K562 (cell line): ENCODE measurements around the gene PRICKLE2. TPM values are rescaled to one million over a fixed set of nuclear protein-coding genes. Genes with fewer than 3 reads are reported as not detected.

ENCODE experiments used
- ATAC-seq: fragments of 200-7000 bp; cut with Tn5 transposase; 3 replicates; pipeline ENCODE4 v1.9.1; 2020; ENCODE audit warnings: moderate library complexity
- BruUV-seq: library from RNA; stranded (reverse); fragments of 400-500 nt; replicated peaks from 2 replicates; lab custom pipeline; 2021; lab: Mats Ljungman, UMichigan
- CTCF ChIA-PET: fragments of 300-600 bp; formaldehyde crosslinking; extraction: SDS; loops from one replicate; lab custom pipeline; 2021; ENCODE audit warnings: low intra/inter-chr PET ratio; lab: Yijun Ruan, JAX
- POLR2A ChIA-PET: fragments of 300-600, 350-650 bp; sonication (Branson Sonifier 250); formaldehyde crosslinking; extraction: SDS; loops from one replicate; lab custom pipeline; 2021; ENCODE audit warnings: antibody characterized with exemption, inconsistent platforms; lab: Yijun Ruan, JAX
- DNase-seq, 4 experiments: peaks; one replicate each; pipeline versions ENCODE4 v3.0.0 to v3.0.0-alpha.2; 2011 to 2018; ENCODE audit warnings: low spot score in 3 of 4, mixed read lengths in 3 of 4; ENCODE audit errors: extremely low read depth in 1 of 4
- FAIRE-seq: peaks from 2 replicates; lab custom pipeline; 2011; peaks lifted over from hg19 to GRCh38; lab: Jason Lieb, UNC
- H2AFZ ChIP-seq: 2 replicates; pipeline ENCODE4 v1.6.0; 2011; ENCODE audit warnings: low read depth, low read length, control low read depth, inconsistent platforms
- H3K27ac ChIP-seq: fragments of 200-600 bp; 3 replicates; pipeline ENCODE4 v1.8.0; 2011; ENCODE audit warnings: low read depth, mild to moderate bottlenecking, control low read depth, inconsistent platforms, low read length, moderate library complexity, mixed read lengths; ENCODE audit errors: extremely low read depth
- H3K27me3 ChIP-seq, 2 experiments: fragments of 300-600 bp in 1 of 2; 2 replicates in 1 of 2; 3 replicates in 1 of 2; pipeline versions ENCODE4 v1.6.0 to v1.8.0; 2011; ENCODE audit warnings: inconsistent platforms in 2 of 2, low read length in 2 of 2, mild to moderate bottlenecking in 1 of 2, mixed read lengths in 1 of 2, moderate library complexity in 1 of 2; ENCODE audit not compliant: control insufficient read depth in 2 of 2, insufficient read depth in 2 of 2
- H3K36me3 ChIP-seq: fragments of 300-600 bp; 3 replicates; pipeline ENCODE4 v1.8.0; 2011; ENCODE audit warnings: mild to moderate bottlenecking, low read length, inconsistent platforms; ENCODE audit not compliant: control insufficient read depth, insufficient read depth
- H3K4me1 ChIP-seq, 2 experiments: fragments of 200-600 bp in 1 of 2; replicated peaks in 1 of 2; 2 replicates in 1 of 2; 3 replicates in 1 of 2; pipeline versions ENCODE4 v1.5.1 to v1.8.0; 2011; ENCODE audit warnings: inconsistent platforms in 2 of 2, low read length in 2 of 2, mild to moderate bottlenecking in 1 of 2, mixed read lengths in 1 of 2, moderate library complexity in 1 of 2; ENCODE audit not compliant: control insufficient read depth in 2 of 2, insufficient read depth in 2 of 2
- H3K4me2 ChIP-seq: 2 replicates; pipeline ENCODE4 v1.6.1; 2011; ENCODE audit warnings: low read length, control low read depth, inconsistent platforms, mixed read lengths; ENCODE audit not compliant: insufficient read depth
- H3K4me3 ChIP-seq: fragments of 200-600 bp; sonication (generic), shearing (Covaris generic); 2 replicates; pipeline ENCODE4 v1.5.1; 2016; ENCODE audit warnings: control low read depth, inconsistent platforms
- H3K79me2 ChIP-seq: fragments of 200-600 bp; 3 replicates; pipeline ENCODE4 v1.8.0; 2011; ENCODE audit warnings: low read length, inconsistent platforms; ENCODE audit not compliant: control insufficient read depth, insufficient read depth
- H3K9ac ChIP-seq, 2 experiments: 2 replicates each; pipeline versions ENCODE4 v1.6.0 to v1.6.1; 2011; ENCODE audit warnings: low read depth in 2 of 2, low read length in 2 of 2, control low read depth in 1 of 2, inconsistent platforms in 1 of 2, mild to moderate bottlenecking in 1 of 2, mixed read lengths in 1 of 2; ENCODE audit not compliant: insufficient read depth in 1 of 2
- H3K9me1 ChIP-seq: one replicate; pipeline ENCODE4 v1.6.0; 2011; ENCODE audit warnings: inconsistent platforms, mild to moderate bottlenecking, low read length, moderate library complexity; ENCODE audit not compliant: control insufficient read depth, insufficient read depth
- H3K9me3 ChIP-seq: replicated peaks from 2 replicates; pipeline ENCODE4 v1.5.1; 2011; ENCODE audit warnings: low read depth, low read length, inconsistent platforms; ENCODE audit not compliant: control insufficient read depth, insufficient read depth
- H4K20me1 ChIP-seq: replicated peaks from 2 replicates; pipeline ENCODE4 v1.6.1; 2011; ENCODE audit warnings: low read length, inconsistent platforms, mixed read lengths; ENCODE audit not compliant: control insufficient read depth, insufficient read depth
- CBX8 ChIP-seq: fragments of 200-600 bp; sonication (generic); IDR thresholded peaks from 2 replicates; pipeline ENCODE4 v1.6.1; 2012; ENCODE audit warnings: borderline replicate concordance, mixed run types, low read depth, mild to moderate bottlenecking, moderate library complexity, mixed read lengths, low read length, control low read depth, inconsistent platforms; ENCODE audit not compliant: poor library complexity, severe bottlenecking; ENCODE audit errors: extremely low read depth
- MBD1 ChIP-seq: fragments of 250-450 bp; sonication (Bioruptor Pico); IDR thresholded peaks from 2 replicates; pipeline ENCODE4 v1.8.0; 2022; ENCODE audit warnings: inconsistent platforms
- ZBTB11 ChIP-seq, 3 experiments: fragments of 200-800 bp in 1 of 3; fragments of 250-450 bp in 1 of 3; fragments of 450-650 bp in 1 of 3; sonication (Bioruptor Pico) in 1 of 3; sonication (Bioruptor generic) in 1 of 3; formaldehyde crosslinking in 1 of 3; IDR thresholded peaks; 2 replicates each; pipeline versions ENCODE4 v1.6.1 to v1.8.0; 2016 to 2022; ENCODE audit warnings: mild to moderate bottlenecking in 2 of 3, missing genetic modification characterization in 2 of 3, missing compliant biosample characterization in 1 of 3, moderate library complexity in 1 of 3
- WGBS: fragments of 100-300 bp; shearing (Covaris generic); methylation state at CpG from one replicate; pipeline ENCODE4 v1.1.6; 2016; ENCODE audit warnings: low coverage, mixed read lengths; ENCODE audit not compliant: insufficient coverage; ENCODE audit errors: missing lambda C conversion rate; 5-methylcytosine and 5-hydroxymethylcytosine counted together
- in situ Hi-C: fragments of 300-500 bp; cut with MboI; formaldehyde crosslinking; loops from 4 replicates; pipeline ENCODE4 v1.15.0; 2018; ENCODE audit warnings: inconsistent platforms, mixed read lengths
- intact Hi-C: fragments of 100-400 bp; cut with micrococcal nuclease; formaldehyde crosslinking; loops from 2 replicates; pipeline ENCODE4 v1.14.2; 2022
- polyA plus RNA-seq, 8 experiments: library from polyadenylated mRNA; depleted of rRNA in 4 of 8; stranded (reverse) in 5 of 8; unstranded in 3 of 8; fragments of >200 nt; fragmentation: Nextera tagmentation in 2 of 8; fragmentation: Illumina TruSeq in 1 of 8; extraction: Ambion mirVana in 2 of 8; extraction: Trizol in 1 of 8; gene quantifications; 2 replicates each; pipeline versions ENCODE4 v1.2.1 to v1.2.3, GENCODE V29; 2011 to 2014; ENCODE audit warnings: inconsistent platforms in 1 of 8, missing spikeins in 1 of 8
- total RNA-seq, 7 experiments: library from RNA; depleted of rRNA in 6 of 7; stranded (reverse); fragments of >200 nt in 6 of 7; fragmentation: Illumina TruSeq in 2 of 7; extraction: Trizol in 2 of 7; gene quantifications; 2 replicates each; pipeline versions ENCODE4 v1.2.1 to v1.2.3, GENCODE V29; 2011 to 2021; ENCODE audit warnings: low replicate concordance in 1 of 7

PRICKLE2 gene
- total and polyA plus RNA-seq, 9 of the 15 experiments (the other 6 are each of a cell fraction or from before 2014, with no cell fraction given): 0.07 to 0.09 TPM; not detected in 7

GRCh38 chr3:64129106-64129505 lies 96.2 kb downstream of the PRICKLE2 start:
- POLR2A ChIA-PET: no interaction called here
- Histone ChIP-seq H3K4me3 (no peak overlapping the region), H3K9me3 (no peaks in the 10 kb centered on the region), H3K9me1 (no peaks in the 10 kb centered on the region), H2AFZ (no peak overlapping the region), H3K27ac (no peak overlapping the region), H3K4me1 (no peaks in the 10 kb centered on the region), H4K20me1 (no peaks in the 10 kb centered on the region), H3K4me2 (no peak overlapping the region), H3K9ac (no peak overlapping the region), H3K79me2 (no peaks in the 10 kb centered on the region), H3K36me3 (no peaks in the 10 kb centered on the region), H3K27me3 (peaks cover 0 to 5% of the 10 kb centered on the region in 2 experiments; a peak in 1 of 5 replicates)
- FAIRE-seq: no peak
- TF ChIP-seq CBX8 (no peak), MBD1 (CRISPR knock-in tag) (no peak), ZBTB11 (CRISPR knock-in tag; IDR thresholded peaks at IDR 0.05) (peak in 1 of 3 experiments; percentile 62; a peak in 2 of 6 replicates)
- in situ Hi-C loops: no loop called here
- 0% methylated on average over 4 of the region's 4 CpGs for WGBS
- no peak for ATAC-seq
- no TSS peak for BruUV-seq
- intact Hi-C loops: no loop called here
- no peak for DNase-seq
- CTCF ChIA-PET: no interaction called here
